Omental fat pad (tissue), 4 donors: ENCODE results near the gene COL4A2. TPM values are rescaled to one million over a fixed set of nuclear protein-coding genes. Genes with fewer than 3 reads are reported as not detected.

Source experiments
- ATAC-seq: fragments of 150-250 bp; one replicate; pipeline ENCODE4 v1.9.1; 2016; ENCODE audit warnings: mild to moderate bottlenecking, moderate library complexity; ENCODE audit not compliant: low FRiP score
- DNase-seq: peaks from one replicate; pipeline ENCODE4 v3.0.0-alpha.2; 2019; ENCODE audit warnings: low spot score
- total RNA-seq, 4 donors: library from RNA; depleted of rRNA; stranded (reverse); fragments of >200 nt; gene quantifications; one replicate each; pipeline ENCODE4 v1.1.0, GENCODE V29; 2016
- TF ChIP-seq, protein P1 (sequence below), 3 donors: fragments of 450-650 bp; IDR thresholded peaks; one replicate each; pipeline ENCODE4 v1.5.1; 2016 to 2017; ENCODE audit warnings: antibody characterized with exemption in 3 of 3, mild to moderate bottlenecking in 3 of 3, moderate library complexity in 2 of 3

The COL4A2 gene
- total RNA-seq, 4 donors from 2014 or later = 380 to 788 (median 684) TPM

DNA sequence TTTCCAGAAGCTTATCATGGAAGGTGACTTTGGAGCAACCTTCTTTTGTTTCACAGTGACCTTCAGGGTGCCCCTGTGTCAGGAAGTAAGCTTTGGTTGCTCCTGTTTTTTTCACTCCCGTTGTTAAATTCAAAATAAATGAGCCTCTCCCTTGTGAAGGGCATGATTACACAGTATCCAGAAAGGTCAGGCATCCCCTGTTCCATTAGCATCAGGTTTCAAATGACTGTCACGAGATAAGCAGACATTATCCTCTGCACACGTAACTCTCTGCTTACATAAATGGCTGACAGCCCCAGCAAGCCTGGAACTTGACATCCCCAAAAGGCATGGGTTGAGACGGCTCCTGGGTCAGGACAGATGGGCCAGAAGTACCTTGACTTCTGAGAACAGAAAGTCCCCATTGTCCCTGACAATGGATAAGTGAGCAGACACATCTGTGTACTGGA lies 202.4 kb downstream of the COL4A2 start:
- DNase-seq (no peak), ATAC-seq (no peak)
- TF ChIP-seq, protein P1, sequence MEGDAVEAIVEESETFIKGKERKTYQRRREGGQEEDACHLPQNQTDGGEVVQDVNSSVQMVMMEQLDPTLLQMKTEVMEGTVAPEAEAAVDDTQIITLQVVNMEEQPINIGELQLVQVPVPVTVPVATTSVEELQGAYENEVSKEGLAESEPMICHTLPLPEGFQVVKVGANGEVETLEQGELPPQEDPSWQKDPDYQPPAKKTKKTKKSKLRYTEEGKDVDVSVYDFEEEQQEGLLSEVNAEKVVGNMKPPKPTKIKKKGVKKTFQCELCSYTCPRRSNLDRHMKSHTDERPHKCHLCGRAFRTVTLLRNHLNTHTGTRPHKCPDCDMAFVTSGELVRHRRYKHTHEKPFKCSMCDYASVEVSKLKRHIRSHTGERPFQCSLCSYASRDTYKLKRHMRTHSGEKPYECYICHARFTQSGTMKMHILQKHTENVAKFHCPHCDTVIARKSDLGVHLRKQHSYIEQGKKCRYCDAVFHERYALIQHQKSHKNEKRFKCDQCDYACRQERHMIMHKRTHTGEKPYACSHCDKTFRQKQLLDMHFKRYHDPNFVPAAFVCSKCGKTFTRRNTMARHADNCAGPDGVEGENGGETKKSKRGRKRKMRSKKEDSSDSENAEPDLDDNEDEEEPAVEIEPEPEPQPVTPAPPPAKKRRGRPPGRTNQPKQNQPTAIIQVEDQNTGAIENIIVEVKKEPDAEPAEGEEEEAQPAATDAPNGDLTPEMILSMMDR (IDR thresholded peaks at IDR 0.05) = no peak

DNA sequence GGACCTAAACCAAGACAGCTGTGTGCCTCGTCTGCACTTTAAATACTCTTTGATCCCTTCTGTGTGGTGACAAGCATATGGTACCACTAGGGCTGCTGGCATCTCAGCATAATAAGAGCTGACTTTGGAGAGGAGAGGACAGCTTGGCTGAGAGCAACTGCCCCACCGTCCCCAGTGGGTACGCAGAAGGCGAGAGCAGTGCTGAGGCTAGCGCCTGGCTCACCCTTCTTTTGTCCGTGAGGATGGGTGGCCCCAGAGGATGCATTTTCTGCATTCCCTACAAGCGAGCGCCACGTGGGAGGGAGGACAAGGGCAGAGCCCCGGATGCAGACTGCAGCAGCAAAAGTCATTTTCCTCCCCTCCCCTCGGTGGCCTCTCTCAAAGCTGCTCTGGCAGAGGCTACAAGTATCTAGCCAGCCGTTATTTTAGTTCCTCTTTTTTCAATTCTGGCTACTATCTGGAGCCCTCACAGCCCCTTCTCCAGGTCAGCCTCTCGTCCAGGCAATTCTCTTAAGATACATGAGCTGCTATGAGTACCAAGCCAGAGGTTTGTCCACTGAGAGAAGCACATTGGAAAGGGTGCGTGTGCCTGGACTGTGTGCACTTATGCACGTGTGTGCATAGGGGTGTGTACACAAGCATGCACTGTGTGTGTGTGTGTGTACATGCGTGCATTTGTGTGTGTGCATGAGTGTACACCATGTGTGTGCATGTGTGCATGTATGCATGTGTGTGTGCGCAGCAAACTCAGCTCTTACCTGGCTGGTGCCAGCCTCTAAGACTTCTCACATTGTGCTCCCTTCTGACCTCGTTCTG lies 203.1 kb downstream of the COL4A2 start:
- TF ChIP-seq, protein P1 (IDR thresholded peaks at IDR 0.05) = no peak
- ATAC-seq (no peak), DNase-seq (no peak)

DNA sequence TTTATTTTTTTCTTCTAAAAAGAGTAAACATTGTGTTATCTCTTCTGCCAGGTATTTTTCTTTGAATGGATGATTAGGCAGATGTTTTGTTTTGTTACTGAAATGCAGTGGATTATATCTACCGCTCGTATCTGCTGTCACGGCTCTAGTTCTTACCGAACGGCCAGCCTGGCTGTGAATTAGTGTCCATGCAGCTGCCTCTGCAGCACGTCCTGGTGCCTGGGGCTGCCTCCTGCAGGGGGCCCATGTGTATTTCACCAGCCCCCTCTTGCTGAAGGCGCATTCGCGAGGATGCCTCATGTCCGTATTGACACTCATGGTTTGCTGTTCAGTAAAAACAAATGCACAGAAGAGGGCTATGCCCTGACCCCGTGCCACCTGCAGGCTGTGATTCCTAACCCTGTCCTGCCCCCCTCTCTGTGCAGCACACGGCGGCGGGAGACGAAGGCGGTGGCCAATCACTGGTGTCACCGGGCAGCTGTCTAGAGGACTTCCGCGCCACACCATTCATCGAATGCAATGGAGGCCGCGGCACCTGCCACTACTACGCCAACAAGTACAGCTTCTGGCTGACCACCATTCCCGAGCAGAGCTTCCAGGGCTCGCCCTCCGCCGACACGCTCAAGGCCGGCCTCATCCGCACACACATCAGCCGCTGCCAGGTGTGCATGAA lies 204.6 kb downstream of the COL4A2 start:
- TF ChIP-seq, protein P1 (IDR thresholded peaks at IDR 0.05) = no peak
- DNase-seq (no peak), ATAC-seq (no peak)

DNA sequence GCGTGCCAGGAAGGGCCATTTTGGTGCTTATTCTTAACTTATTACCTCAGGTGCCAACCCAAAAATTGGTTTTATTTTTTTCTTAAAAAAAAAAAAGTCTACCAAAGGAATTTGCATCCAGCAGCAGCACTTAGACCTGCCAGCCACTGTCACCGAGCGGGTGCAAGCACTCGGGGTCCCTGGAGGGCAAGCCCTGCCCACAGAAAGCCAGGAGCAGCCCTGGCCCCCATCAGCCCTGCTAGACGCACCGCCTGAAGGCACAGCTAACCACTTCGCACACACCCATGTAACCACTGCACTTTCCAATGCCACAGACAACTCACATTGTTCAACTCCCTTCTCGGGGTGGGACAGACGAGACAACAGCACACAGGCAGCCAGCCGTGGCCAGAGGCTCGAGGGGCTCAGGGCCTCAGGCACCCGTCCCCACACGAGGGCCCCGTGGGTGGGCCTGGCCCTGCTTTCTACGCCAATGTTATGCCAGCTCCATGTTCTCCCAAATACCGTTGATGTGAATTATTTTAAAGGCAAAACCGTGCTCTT lies 205.2 kb downstream of the COL4A2 start:
- TF ChIP-seq, protein P1 (IDR thresholded peaks at IDR 0.05) = no peak
- DNase-seq = no peak
- no peak for ATAC-seq

DNA sequence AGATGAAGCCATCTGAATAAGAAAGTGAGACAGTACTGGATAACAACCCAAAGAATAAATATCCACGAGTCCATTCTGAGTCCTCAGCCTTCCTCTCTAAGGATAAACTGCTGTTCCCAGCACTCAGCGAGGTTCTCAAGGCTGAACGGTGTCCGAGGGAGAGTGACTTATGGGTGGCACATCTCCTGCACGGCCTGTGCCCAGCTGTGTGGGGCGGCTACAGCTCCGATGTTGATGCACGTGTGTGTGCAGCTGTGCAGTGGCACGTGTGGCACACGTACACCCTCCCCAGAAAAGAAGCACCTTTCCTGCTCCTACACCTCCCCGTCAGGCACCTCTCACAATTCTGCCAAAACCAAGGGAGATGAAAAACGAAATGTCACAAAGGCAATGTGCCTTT lies 209.4 kb downstream of the COL4A2 start:
- no peak for ATAC-seq
- DNase-seq = no peak
- TF ChIP-seq, protein P1 (IDR thresholded peaks at IDR 0.05) = no peak

DNA sequence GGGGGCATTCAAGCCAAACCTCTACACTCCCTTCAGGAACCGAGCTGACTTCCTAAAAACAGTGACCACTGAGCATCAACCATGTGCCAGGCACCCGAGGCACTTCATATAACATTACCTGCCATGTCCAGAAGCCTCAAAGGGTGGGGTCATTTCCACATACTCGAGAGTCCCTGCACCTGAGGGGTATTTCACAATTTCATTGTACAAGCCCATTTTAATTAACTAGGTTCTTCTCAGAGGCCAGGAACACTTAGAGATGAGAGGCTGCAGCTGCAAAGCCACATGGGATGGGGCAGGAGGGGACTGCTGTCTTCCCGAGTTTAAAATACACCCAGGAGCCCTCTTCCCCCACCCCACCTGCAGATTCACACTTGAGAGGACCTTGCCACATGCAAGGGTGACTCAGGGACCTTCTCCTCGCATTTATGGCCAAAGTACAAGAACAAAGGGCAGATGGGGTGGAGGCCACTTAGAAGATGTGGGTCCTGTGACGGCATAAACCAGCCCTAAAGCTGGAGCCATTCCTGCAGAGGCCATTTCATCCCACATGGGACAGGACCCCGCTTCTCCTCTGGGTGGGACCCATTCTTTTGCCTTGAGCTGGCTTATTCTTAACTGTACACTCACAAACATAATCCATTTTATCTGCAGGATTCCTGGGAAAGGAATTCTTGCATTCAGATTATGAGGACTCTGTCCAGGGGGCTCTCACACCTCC lies 210.6 kb downstream of the COL4A2 start:
- DNase-seq = no peak
- ATAC-seq = no peak
- TF ChIP-seq, protein P1 (IDR thresholded peaks at IDR 0.05) = no peak
